Endothelial cell of umbilical vein (primary cell): ENCODE results near the gene ATG10.

Source experiments
- EZH2 ChIP-seq: IDR thresholded peaks from 2 replicates; pipeline ENCODE4 v1.6.1; 2012; ENCODE audit warnings: borderline replicate concordance, low read depth, mild to moderate bottlenecking, moderate library complexity, low read length, inconsistent platforms; ENCODE audit not compliant: severe bottlenecking
- FOS ChIP-seq: IDR thresholded peaks from 2 replicates; pipeline ENCODE4 v1.6.1; 2011; ENCODE audit warnings: mild to moderate bottlenecking, low read length, moderate library complexity, borderline replicate concordance; ENCODE audit not compliant: insufficient read depth
- GATA2 ChIP-seq: IDR thresholded peaks from 2 replicates; pipeline ENCODE4 v1.7.0; 2011; ENCODE audit warnings: low read depth, mild to moderate bottlenecking, moderate library complexity, mixed read lengths, low read length; ENCODE audit not compliant: insufficient read length, insufficient read depth
- JUN ChIP-seq: IDR thresholded peaks from 2 replicates; pipeline ENCODE4 v1.6.1; 2011; ENCODE audit warnings: borderline replicate concordance, low read depth; ENCODE audit not compliant: insufficient read length, insufficient read depth
- MYC ChIP-seq: IDR thresholded peaks from one replicate; pipeline ENCODE4 v1.6.1; 2011; ENCODE audit warnings: mild to moderate bottlenecking, low read depth, low read length
- POLR2A ChIP-seq: IDR thresholded peaks from 2 replicates; pipeline ENCODE4 v1.6.1; 2012; ENCODE audit warnings: low read depth, mild to moderate bottlenecking, control low read depth, low read length
- POLR2AphosphoS5 ChIP-seq: IDR thresholded peaks from 2 replicates; pipeline ENCODE4 v1.6.1; 2012; ENCODE audit warnings: low read depth, mild to moderate bottlenecking, control low read depth, low read length, moderate library complexity; ENCODE audit not compliant: insufficient read depth
- TF ChIP-seq, protein P1 (sequence below), 2 donors: IDR thresholded peaks; 1 replicate in 1 of 2; 2 replicates in 1 of 2; pipeline ENCODE4 v1.5.1; 2011; ENCODE audit warnings: low read length in 2 of 2, mild to moderate bottlenecking in 2 of 2, moderate library complexity in 2 of 2, control low read depth in 1 of 2, inconsistent platforms in 1 of 2, low read depth in 1 of 2; ENCODE audit not compliant: insufficient read depth in 1 of 2; ENCODE audit errors: extremely low read depth in 1 of 2
- TF ChIP-seq, protein P2 (sequence below): IDR thresholded peaks from 2 replicates; pipeline ENCODE4 v1.6.1; 2011; ENCODE audit not compliant: insufficient read depth, insufficient read length

DNA sequence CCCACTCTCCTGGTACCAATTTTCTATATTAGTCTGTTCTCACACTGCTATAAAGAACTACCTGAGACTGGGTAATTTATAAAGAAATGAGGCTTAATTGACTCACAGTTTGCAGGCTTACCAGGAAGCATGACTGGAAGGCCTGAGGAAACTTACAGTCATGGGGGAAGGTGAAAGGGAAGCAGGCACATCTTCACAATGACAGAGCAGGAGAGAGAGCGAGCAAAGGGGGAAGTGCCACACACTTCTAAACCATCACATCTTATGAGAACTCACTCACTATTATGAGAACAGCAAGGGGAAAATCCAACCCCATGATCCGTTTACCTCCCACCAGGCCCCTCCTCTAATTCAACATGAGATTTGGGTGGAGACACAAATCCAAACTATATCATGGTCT, 72.2 kb downstream of the ATG10 start:
- no peak for TF ChIP-seq JUN
- no peak for TF ChIP-seq POLR2AphosphoS5
- TF ChIP-seq, protein P1, sequence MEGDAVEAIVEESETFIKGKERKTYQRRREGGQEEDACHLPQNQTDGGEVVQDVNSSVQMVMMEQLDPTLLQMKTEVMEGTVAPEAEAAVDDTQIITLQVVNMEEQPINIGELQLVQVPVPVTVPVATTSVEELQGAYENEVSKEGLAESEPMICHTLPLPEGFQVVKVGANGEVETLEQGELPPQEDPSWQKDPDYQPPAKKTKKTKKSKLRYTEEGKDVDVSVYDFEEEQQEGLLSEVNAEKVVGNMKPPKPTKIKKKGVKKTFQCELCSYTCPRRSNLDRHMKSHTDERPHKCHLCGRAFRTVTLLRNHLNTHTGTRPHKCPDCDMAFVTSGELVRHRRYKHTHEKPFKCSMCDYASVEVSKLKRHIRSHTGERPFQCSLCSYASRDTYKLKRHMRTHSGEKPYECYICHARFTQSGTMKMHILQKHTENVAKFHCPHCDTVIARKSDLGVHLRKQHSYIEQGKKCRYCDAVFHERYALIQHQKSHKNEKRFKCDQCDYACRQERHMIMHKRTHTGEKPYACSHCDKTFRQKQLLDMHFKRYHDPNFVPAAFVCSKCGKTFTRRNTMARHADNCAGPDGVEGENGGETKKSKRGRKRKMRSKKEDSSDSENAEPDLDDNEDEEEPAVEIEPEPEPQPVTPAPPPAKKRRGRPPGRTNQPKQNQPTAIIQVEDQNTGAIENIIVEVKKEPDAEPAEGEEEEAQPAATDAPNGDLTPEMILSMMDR (IDR thresholded peaks at IDR 0.05; ENCODE audit: extremely low read depth in 1 of 2, insufficient read depth in 1 of 2, low read depth in 1 of 2, low read length in 2 of 2) = no peak
- TF ChIP-seq POLR2A = no peak
- TF ChIP-seq EZH2 = no peak
- TF ChIP-seq GATA2 = no peak
- TF ChIP-seq, protein P2, sequence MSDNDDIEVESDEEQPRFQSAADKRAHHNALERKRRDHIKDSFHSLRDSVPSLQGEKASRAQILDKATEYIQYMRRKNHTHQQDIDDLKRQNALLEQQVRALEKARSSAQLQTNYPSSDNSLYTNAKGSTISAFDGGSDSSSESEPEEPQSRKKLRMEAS = no peak
- no peak for TF ChIP-seq FOS
- no peak for TF ChIP-seq MYC
